Left cardiac atrium (tissue), 4 donors: Measurements from ENCODE around the gene RILPL2. TPM values are rescaled to one million over a fixed set of nuclear protein-coding genes. Genes with fewer than 3 reads are reported as not detected.
"Not testable (repeated sequence)": the region's sequence is repeated elsewhere in the genome, so short reads cannot be mapped to it uniquely, and the experiment has no call there.

Experiments used
- ATAC-seq, 2 donors: fragments of 200-7000 bp; cut with Tn5 transposase; one replicate each; pipeline ENCODE4 v1.9.1; 2020; ENCODE audit warnings: mild to moderate bottlenecking in 2 of 2, moderate library complexity in 2 of 2
- DNase-seq: peaks from one replicate; pipeline ENCODE4 v3.0.0-alpha.2; 2020
- intact Hi-C, 2 donors: fragments of 100-400 bp; cut with DNase I; formaldehyde crosslinking; loops; one replicate each; pipeline versions ENCODE4 v1.14.1 to v1.15.1; 2022 to 2023
- long read RNA-seq: library from polyadenylated mRNA; unstranded; transcript quantifications from one replicate; pipeline ENCODE4 v2.0.0, GENCODE V29; 2021
- total RNA-seq, 2 donors: library from RNA; stranded (reverse); fragmentation: NEBNext Ultra II Directional; extraction: Animal tissue kit (Norgen Biotek cat#: 25700); gene quantifications; one replicate each; pipeline ENCODE4 v1.2.1, GENCODE V29; 2021
- donor health status: DM: no; HTN: yes; CAD: no.
- donor health status: DM: no; HTN: yes; CAD: no; lungs with severe emphysema.
- donor health status: DM: yes; HTN: yes; CAD: no.
- donor health status: Dilated cardiomyopathy.

The RILPL2 gene, protein sequence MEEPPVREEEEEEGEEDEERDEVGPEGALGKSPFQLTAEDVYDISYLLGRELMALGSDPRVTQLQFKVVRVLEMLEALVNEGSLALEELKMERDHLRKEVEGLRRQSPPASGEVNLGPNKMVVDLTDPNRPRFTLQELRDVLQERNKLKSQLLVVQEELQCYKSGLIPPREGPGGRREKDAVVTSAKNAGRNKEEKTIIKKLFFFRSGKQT
- total RNA-seq: 1 to 10 TPM; 3.1 to 3.7 TPM
- long read RNA-seq, full-length matches to known transcripts: 10 of 12 reads
- long read RNA-seq, partial matches to known transcripts: 0 of 12 reads
- long read RNA-seq, other reads (novel, unspliced or antisense): 2 of 12 reads

DNA sequence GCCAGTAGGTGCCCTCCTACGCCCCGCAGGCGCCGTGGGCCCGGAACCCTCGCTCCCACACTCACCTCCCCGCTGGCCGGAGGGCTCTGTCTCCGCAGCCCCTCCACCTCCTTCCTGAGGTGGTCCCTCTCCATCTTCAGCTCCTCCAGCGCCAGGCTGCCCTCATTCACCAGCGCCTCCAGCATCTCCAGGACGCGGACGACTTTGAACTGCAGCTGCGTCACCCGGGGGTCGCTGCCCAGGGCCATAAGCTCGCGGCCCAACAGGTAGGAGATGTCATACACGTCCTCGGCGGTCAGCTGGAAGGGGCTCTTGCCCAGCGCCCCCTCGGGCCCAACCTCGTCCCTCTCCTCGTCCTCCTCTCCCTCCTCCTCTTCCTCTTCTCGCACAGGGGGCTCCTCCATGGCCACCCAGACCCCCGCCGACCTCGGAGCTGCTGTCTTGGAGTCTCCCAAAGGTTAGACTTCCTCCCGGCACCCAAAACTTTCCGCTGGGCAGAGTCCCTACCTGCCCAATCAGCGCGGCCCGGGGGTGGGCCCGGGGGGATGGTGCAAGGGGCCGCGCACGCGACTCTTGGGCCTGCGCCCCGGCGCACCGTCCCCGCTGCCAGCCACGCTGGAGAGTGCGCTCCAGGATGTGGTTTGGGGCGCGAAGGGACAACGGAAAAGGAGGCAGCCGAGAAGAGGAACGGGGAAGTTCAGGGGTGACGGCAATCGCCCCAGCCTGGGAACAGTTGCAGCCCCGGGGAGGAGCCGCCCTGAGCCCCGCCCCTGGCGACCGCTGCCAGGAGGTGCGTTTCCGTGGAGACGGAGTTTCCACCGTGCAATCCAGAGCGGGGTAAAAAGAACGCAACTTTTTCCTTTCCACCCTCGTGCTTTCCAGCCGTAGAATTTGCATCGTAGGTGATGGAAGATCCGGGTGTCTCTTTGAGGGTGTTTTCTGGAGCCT is at the start of gene RILPL2:
Gene RILPL2 (minus strand): TSS at position 668 of the 948 bp plus-strand sequence. CDS start 264 bp downstream, at position 404.
- ATAC-seq: peak; percentile 96 to 98
- peak; percentile 92 for DNase-seq
- intact Hi-C loops: no loop called here

DNA sequence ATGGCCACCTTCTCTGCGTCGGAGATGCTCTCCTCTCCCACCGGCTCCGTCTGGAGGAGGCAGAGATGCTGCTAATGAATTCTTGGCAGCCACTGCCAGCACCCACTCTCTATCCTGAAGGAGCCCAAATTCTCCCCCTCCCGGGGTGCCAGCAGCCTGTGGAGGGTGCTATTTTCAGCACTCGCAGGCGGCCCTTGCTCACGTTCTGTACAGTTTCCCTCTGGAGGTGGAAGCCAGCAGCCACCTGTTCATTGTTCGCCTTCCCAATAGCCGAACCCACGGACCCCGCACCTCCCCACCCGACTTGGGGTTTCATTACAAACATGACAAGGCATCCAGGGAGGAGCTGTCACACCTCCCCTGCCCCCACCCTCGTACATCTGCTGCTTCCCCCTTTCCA is 49.3 kb upstream of the RILPL2 start:
- no peak for DNase-seq
- no peak for ATAC-seq
- intact Hi-C loops: no loop called here

DNA sequence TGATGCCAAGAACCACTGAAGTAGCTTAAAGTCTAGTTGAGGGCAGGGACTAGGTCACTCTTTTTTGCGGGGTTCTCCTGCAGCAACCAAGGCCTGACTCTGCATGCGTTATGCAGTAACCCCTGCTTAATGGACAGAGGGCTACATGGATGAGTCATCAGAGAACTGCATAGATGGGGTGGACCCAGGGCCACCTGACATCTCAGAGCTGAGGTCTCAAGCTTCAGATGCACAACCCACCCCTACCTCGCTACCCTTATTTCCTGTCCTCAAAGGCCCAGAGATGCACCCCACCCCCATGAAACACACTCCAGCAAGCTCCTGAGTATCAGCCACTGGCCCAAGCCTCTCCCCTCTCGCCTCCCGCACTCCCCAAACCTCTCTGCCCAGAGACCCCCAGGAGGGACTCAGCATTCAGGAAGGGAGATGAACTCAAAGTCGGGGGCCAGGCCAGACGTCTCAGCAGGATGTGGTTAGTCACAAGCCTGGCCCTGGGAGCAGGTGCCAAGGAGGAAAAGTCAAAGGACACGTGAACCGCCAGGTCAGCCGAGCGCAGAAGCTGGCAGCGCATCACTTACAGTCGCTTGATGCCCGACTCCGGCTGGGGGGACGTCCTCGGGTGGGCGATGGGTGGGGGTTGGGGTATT is 47.2 kb upstream of the RILPL2 start:
- intact Hi-C loops: no loop called here
- DNase-seq: no peak
- no peak for ATAC-seq

DNA sequence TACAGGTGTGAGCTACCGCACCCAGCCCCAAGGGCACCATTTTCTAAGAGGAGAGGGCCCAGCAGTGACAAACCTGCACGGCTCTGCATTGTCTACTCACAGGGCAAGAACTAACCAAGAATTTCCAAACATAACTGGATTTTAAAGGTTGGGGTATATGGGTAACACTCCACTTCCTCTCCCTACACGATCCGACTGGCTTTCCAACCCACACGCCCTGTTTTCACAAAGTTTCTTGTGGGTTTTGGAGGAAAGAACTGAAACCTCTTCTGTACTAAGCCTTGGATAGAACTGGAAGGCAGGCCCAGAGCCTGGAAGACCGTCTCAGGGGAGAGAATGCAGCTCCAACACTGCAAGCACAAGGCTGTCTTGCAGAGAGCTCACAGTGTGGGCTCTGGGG is 46.4 kb upstream of the RILPL2 start:
- ATAC-seq (no peak), DNase-seq (no peak)
- intact Hi-C loops: no loop called here

DNA sequence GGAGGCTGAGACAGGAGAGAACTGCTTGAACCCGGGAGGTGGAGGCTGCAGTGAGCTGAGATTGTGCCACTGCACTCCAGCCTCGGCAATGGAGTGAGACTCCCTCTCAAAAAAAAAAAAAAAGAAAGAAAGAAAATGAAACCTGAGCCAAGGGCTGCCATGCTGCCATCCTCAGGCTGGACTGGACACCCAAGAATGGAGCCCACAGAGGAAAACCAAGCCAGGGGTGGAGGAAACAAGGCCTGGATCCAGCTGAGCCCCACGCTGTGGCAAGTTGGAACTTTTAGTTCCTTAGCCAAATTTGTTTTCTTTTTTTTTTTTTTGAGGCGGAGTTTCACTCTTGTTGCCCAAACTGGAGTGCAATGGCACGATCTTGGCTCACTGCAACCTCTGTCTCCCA is 44.8 kb upstream of the RILPL2 start:
- ATAC-seq, intact Hi-C loops, DNase-seq: not testable (repeated sequence)

DNA sequence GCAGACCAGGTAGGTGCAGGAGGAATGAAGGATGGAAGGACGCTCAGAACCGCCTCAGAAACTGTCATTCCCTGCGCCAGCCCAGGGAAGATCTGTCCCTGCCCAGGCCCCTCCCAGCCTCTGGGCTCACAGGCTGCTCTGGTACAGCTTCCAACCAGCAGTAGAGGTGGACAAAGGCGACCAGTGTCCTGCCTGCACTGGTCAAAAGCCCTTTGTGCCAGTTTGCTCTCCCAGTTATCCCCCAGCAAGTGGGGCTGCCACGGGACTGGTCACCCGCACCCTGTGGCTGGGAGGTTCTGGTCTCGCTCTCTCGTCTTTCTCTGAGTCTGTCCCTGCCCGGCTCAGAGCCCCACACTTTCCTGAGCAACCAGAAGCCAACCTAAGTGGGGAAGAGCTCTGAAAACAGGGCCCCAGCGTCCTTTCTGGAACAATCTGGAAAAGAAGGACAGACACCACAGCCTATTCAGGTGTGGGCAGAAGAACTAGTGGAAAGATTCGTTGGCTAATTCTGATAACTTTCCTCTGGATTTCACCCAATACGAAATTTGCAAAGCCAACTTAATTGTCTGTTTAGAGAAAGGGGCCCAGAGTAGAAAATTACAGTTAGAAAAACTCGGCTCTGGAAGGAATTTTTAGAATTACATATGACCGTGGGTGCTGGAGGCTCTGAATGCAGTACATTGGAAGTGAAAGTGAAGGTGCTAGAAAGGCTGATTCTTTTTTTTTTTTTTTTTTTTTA is 43.1 kb upstream of the RILPL2 start:
- DNase-seq (no peak), ATAC-seq (peak; percentile 63 to 70)
- intact Hi-C loops: no loop called here

DNA sequence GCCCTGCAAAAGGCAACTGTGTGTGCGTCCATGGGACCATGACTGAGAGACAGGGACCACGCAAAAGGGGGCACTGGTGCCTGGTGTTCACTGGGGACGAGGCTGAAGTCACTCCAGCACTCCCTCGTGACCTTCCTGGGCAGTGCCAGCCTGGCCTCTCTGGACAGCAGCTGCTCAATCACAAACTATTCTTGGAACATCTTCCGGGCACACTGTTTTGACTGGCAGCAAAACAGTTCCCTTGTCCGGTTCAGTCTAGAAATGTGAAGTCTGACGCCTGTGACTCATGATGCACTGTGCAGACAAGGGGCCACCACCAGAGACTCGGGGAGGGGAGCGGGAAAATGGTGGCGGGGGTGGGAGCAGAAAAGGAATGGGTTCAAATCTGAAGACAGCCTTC is 42.3 kb upstream of the RILPL2 start:
- peak; percentile 81 for DNase-seq
- ATAC-seq: peak; percentile 90
- intact Hi-C loops: no loop called here

DNA sequence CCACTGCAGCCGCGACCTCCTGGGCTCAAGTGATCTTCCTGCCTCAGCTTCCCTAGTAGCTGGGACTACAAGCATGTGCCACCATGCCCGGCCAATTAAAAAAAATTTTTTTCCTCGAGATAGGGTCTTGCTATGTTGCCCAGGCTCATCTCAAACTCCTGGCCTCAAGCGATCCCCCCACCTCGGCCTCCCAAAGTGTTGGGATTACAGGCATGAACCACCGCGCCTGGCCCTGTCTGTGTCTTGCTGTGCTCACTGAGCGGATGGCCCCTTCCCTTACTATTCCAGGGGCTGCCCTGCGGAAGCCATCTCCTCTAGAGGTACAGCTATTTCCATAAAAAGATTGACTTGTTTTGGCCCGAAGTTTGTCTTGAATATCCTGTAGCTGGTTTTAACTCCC is 41.6 kb upstream of the RILPL2 start:
- ATAC-seq (no peak), DNase-seq (no peak)
- intact Hi-C loops: no loop called here

DNA sequence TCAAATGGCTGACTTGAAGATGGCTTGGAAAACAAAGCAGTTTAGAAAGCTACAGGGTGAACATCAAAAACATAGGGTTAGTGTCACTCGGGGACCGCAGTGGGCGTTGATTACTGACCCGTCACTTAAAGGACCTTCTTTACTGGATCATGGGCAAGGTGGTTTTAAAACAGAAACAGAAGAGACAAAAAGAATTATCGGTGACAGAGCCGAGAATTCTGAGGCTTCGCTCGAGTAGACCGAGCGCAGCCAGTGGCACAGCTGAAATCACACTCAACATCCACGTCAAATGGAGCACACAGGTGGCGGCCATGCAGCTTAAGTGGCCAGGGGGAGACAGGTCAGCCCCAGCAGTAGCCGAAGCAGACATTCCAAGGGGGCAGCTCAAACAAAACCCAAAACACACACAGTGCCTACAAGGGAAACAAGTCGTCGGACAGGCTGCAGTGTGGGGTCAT is 38.8 kb upstream of the RILPL2 start:
- ATAC-seq (no peak), DNase-seq (no peak)
- intact Hi-C loops: no loop called here

DNA sequence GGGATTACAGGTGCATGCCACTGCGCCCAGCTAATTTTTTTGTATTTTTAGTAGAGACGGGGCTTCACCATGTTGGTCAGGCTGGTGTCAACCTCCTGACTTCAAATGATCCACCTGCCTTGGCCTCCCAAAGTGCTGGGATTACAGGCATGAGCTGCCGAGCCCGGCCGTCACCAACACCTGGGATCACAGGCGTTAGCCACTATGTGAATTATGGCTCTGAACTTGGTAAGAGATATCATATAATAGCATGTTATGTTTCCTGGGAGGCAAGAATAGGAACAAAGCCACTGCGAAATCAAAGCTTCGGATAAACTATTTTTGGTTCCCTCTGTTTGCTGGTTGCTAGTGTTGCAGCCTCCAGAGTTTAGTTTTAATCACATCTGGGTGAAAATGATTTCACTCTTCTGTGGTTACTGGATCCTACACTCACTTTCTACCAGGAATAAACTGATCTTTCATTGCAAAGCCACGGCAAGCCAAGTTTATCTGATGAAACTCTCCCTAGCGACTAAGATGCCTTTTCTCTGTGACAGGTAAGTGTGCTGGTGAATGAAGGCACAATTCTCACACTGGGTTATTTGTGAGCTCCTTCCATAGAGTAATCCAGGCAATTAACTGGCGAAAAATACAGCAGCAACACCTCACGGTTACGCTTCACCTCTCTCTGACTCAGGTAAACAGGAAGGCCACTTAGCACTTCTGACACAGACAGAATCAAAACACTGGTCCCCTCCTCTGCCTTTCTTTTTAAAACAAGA is 38.2 kb upstream of the RILPL2 start:
- ATAC-seq (no peak), DNase-seq (peak; percentile 48)
- intact Hi-C loops: loop anchor here in 1 of 2 donors (5.0 kb wide), 1 partner anchor 58 kb away; the partner anchor contains the start of gene RILPL1

DNA sequence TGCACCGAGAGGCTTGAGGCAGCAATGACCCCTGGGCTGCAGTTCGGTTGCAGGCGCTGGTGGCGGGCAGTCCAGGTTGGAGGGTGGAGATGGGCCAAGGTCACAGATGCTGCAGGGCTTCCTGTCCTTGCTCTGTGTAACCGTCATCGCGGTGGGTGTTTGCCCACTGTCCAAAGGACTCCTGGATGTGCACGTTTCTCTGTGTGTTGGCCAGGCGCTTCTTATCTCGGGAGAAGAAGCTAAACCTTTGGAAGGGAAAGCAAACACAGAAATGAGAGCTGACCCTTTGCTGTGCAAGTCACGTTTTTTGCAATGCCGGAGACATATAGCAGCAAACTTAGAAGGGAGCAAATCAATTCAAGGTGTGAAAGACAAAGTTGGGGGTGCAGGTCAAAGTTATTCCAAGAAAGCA is 36.0 kb upstream of the RILPL2 start:
- ATAC-seq: no peak
- intact Hi-C loops: loop anchor here in 1 of 2 donors (5.0 kb wide), 1 partner anchor 60 kb away; the partner anchor contains the start of gene RILPL1
- no peak for DNase-seq

DNA sequence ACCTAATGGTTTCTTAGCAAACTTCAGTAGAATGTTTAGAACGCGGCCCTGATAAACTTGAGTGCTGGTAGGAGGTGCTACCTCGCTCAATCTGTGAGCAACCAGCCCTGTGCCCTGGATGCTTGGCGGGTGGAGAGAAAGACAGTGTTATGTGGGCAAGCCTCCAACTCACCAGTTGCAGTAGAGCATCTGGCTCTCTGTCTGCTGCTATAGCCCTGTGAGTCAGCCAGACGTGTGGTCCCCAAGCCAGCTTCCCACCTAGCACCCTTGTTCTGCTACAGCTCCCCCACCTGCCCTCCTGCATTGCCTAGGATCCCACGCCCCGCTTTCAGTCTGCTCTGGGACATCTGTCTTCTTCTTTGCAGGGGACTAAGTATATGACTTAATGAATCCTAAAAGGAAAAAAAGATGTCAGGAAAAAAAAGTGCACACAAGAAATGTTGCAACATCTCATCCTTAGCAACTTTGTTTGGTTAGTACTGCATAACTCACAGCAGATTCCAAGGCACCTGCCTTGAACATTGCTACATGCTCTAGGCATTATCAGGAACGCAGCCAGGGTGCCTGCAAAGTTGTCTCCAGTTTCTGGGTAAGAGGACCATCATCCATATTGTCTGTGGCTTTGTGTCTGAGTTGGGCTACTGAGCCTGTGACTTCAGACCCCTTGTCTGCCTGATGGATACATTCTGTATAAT is 35.0 kb upstream of the RILPL2 start:
- intact Hi-C loops: loop anchor here in 1 of 2 donors (5.0 kb wide), 1 partner anchor 61 kb away; the partner anchor contains the start of gene RILPL1
- ATAC-seq (peak; percentile 90 to 95), DNase-seq (peak; percentile 60)

DNA sequence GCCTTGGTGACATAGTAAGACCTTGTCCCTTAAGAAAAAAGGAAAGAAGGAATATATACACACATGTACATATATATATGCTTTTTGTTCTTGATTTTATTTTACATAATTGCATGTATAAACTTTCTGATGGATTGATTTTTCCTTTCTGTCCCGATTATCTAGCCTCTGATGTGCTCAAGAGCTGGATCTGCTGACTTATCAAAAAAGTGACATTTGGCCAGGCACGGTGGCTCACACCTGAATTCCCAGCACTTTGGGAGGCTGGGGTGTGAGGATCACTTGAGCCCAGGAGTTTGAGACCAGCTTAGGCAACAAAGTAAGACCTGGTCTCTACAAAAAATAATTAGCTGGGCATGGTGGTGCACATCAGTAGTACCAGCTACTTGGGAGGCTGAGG is 33.5 kb upstream of the RILPL2 start:
- DNase-seq (no peak), ATAC-seq (no peak)
- intact Hi-C loops: loop anchor here in 1 of 2 donors (5.0 kb wide), 2 partner anchors 52 to 62 kb away; partner anchors contain the start of gene RILPL1

DNA sequence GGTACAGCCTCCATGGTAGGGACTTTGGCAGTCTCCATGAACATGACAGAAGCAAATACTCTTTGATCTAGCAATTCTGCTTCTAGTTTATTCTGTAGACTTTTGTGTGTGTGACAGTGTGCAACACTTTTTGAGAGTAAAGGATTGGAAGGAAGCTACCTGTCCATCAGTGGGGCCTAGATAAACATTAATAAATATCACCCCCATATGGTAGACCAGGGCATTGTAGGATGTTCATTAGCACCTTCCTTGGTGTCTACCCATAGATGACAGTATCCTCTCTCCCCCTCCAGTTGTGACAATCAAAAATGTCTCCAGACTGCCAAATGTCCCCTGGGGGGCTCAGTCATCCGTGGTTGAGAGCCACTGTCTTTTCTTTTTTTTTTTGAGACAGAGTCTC is 32.3 kb upstream of the RILPL2 start:
- intact Hi-C loops: loop anchor here in 1 of 2 donors (5.0 kb wide), 1 partner anchor 54 kb away; no protein-coding TSS in a partner anchor
- no peak for DNase-seq
- no peak for ATAC-seq

DNA sequence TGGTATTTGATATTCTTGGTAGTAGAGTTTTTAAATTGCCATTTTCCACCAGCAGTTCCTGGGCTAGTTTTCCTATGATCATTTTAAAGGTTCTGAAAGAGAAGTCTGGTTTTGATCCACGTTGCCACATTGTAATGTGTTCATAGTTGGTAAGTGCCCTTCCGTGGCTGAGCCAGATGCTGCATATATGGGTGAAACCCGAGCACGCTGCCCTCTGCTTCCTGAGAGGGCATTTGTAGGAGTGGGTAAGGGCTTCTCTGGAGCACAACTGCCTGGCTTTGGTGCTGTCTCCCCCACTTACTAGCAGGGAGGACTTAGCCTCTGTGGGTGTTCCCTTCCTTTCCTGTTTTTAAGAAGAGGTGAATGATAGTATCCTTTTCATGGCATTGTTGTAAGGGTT is 28.6 kb upstream of the RILPL2 start:
- no peak for DNase-seq
- intact Hi-C loops: loop anchor here in 1 of 2 donors (5.0 kb wide), 1 partner anchor 57 kb away; no protein-coding TSS in a partner anchor
- peak in 1 of 2 donors; percentile 62 for ATAC-seq

DNA sequence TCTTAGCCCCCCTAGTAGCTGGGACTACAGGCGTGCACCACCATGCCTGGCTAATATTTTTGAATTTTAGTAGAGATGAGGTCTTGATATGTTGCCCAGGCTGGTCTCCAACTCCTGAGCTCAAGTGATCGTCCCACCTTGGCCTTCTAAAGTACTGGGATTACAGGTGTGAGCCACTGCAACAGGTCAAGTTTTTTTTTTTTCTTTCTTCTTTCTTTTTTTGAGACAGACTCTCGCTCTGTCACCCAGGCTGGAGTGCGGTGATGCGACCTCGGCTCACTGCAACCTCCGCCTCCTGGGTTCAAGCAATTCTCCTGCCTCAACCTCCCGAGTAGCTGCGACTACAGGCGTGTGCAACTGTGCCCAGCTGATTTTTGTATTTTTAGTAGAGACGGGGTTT is 26.7 kb upstream of the RILPL2 start:
- ATAC-seq, intact Hi-C loops: not testable (repeated sequence)

More for the DNA sequence above, 26.7 kb upstream of the RILPL2 start:
- DNase-seq: not testable (repeated sequence)
